HCT116 (cell line): ENCODE results near the gene DAPK3. TPM values are rescaled to one million over a fixed set of nuclear protein-coding genes. Genes with fewer than 3 reads are reported as not detected.
A peak's percentile ranks its signal among the peaks of the same experiment; 100 is the strongest.

ENCODE experiments used
- ATAC-seq: fragments of 200-7000 bp; cut with Tn5 transposase; 2 replicates; pipeline ENCODE4 v1.9.1; 2020; ENCODE audit warnings: mild to moderate bottlenecking, moderate library complexity
- BruUV-seq: library from RNA; stranded (reverse); fragments of 400-500 nt; replicated peaks from 2 replicates; lab custom pipeline; 2021; lab: Mats Ljungman, UMichigan
- CTCF ChIA-PET: fragments of 300-600 bp; sonication (Branson Sonifier 250); formaldehyde crosslinking; loops from one replicate; lab custom pipeline; 2021; ENCODE audit warnings: antibody characterized with exemption; lab: Charles Lee
- POLR2A ChIA-PET: fragments of 300-600, 350-600 bp; sonication (Branson Sonifier 250); formaldehyde crosslinking; loops from one replicate; lab custom pipeline; 2021; ENCODE audit warnings: antibody characterized with exemption; lab: Charles Lee
- RAD21 ChIA-PET, 2 experiments: fragments of 300-600 bp; sonication (Branson Sonifier 250); formaldehyde crosslinking; loops; one replicate each; lab custom pipeline; 2023; ENCODE audit warnings: low total read pairs in 2 of 2; ENCODE audit not compliant: uncharacterized antibody in 2 of 2, unreplicated experiment in 2 of 2, low non-redundant PET in 1 of 2; lab: Charles Lee
- DNase-seq: peaks from one replicate; pipeline ENCODE4 v3.0.0-alpha.2; 2010; ENCODE audit warnings: low read depth, low spot score
- H2AFZ ChIP-seq: fragments of 200-600 bp; shearing (Covaris generic), sonication (generic); 2 replicates; pipeline ENCODE4 v1.6.1; 2017; ENCODE audit warnings: low read depth, mixed run types, mixed read lengths, antibody characterized with exemption, low read length; ENCODE audit not compliant: poor library complexity, severe bottlenecking
- H3K27ac ChIP-seq: 2 replicates; pipeline ENCODE4 v1.5.1; 2012; ENCODE audit warnings: low read depth, low read length
- H3K27me3 ChIP-seq: fragments of 200-600 bp; sonication (generic); 2 replicates; pipeline ENCODE4 v1.6.1; 2016; ENCODE audit warnings: mixed run types, low read length, mixed read lengths; ENCODE audit not compliant: insufficient read depth
- H3K36me3 ChIP-seq, 2 experiments: fragments of 200-500 bp in 1 of 2; fragments of 200-600 bp in 1 of 2; sonication (Bioruptor generic) in 1 of 2; sonication (generic) in 1 of 2; 2 replicates each; pipeline versions ENCODE4 v1.5.1 to v1.6.1; 2014 to 2016; ENCODE audit warnings: low read length in 2 of 2, inconsistent platforms in 1 of 2, mixed read lengths in 1 of 2, mixed run types in 1 of 2; ENCODE audit not compliant: insufficient read depth in 2 of 2, control insufficient read depth in 1 of 2
- H3K4me1 ChIP-seq, 2 experiments: fragments of 200-600 bp in 1 of 2; sonication (generic) in 1 of 2; 2 replicates each; pipeline versions ENCODE4 v1.5.1 to v1.6.1; 2012 to 2017; ENCODE audit warnings: low read length in 2 of 2, inconsistent platforms in 1 of 2, mild to moderate bottlenecking in 1 of 2, mixed read lengths in 1 of 2, mixed run types in 1 of 2, moderate library complexity in 1 of 2; ENCODE audit not compliant: insufficient read depth in 2 of 2, control insufficient read depth in 1 of 2
- H3K4me2 ChIP-seq: fragments of 200-600 bp; sonication (generic); 2 replicates; pipeline ENCODE4 v1.6.1; 2017; ENCODE audit warnings: mixed run types, low read length, mixed read lengths
- H3K4me3 ChIP-seq, 2 experiments: fragments of 200-600 bp in 1 of 2; sonication (generic) in 1 of 2; replicated peaks in 1 of 2; 2 replicates each; pipeline ENCODE4 v1.5.1; 2011 to 2016; ENCODE audit warnings: low read length in 2 of 2, control low read depth in 1 of 2, low read depth in 1 of 2, mild to moderate bottlenecking in 1 of 2, mixed read lengths in 1 of 2, mixed run types in 1 of 2
- H3K79me2 ChIP-seq: fragments of 200-600 bp; sonication (generic); 2 replicates; pipeline ENCODE4 v1.6.1; 2017; ENCODE audit warnings: mild to moderate bottlenecking, mixed run types, low read length, moderate library complexity, mixed read lengths; ENCODE audit not compliant: insufficient read depth
- H3K9ac ChIP-seq: fragments of 200-600 bp; sonication (generic); 2 replicates; pipeline ENCODE4 v1.6.1; 2016; ENCODE audit warnings: low read length, mixed read lengths
- H3K9me2 ChIP-seq: fragments of 200-600 bp; sonication (generic), shearing (Covaris generic); 2 replicates; pipeline ENCODE4 v1.6.1; 2017; ENCODE audit warnings: mixed run types, mild to moderate bottlenecking, moderate library complexity; ENCODE audit not compliant: insufficient read depth
- H3K9me3 ChIP-seq, 2 experiments: fragments of 200-500 bp in 1 of 2; fragments of 200-600 bp in 1 of 2; sonication (Bioruptor generic) in 1 of 2; sonication (generic) in 1 of 2; 2 replicates each; pipeline ENCODE4 v1.6.1; 2014 to 2017; ENCODE audit warnings: low read length in 2 of 2, mixed read lengths in 2 of 2, inconsistent platforms in 1 of 2, low read depth in 1 of 2, mild to moderate bottlenecking in 1 of 2, mixed run types in 1 of 2, moderate library complexity in 1 of 2; ENCODE audit not compliant: control insufficient read depth in 1 of 2, insufficient read depth in 1 of 2
- H4K20me1 ChIP-seq: fragments of 200-600 bp; sonication (generic), shearing (Covaris generic); 2 replicates; pipeline ENCODE4 v1.6.1; 2017; ENCODE audit warnings: mixed run types, mild to moderate bottlenecking, moderate library complexity; ENCODE audit not compliant: insufficient read depth
- ELF1 ChIP-seq: IDR thresholded peaks from 2 replicates; pipeline ENCODE4 v1.6.1; 2012; ENCODE audit warnings: low read depth, borderline replicate concordance
- EZH2 ChIP-seq: fragments of 200-600 bp; sonication (generic); IDR thresholded peaks from 2 replicates; pipeline ENCODE4 v1.6.1; 2017; ENCODE audit warnings: antibody characterized with exemption, mixed run types
- EZH2phosphoT487 ChIP-seq: fragments of 200-600 bp; IDR thresholded peaks from 2 replicates; pipeline ENCODE4 v1.6.1; 2018; ENCODE audit warnings: antibody characterized with exemption, borderline replicate concordance
- POLR2A ChIP-seq: IDR thresholded peaks from 2 replicates; pipeline ENCODE4 v1.7.0; 2011; ENCODE audit warnings: borderline replicate concordance; ENCODE audit not compliant: insufficient read depth, insufficient read length; ENCODE audit errors: extremely low read depth
- SIN3A ChIP-seq: IDR thresholded peaks from 2 replicates; pipeline ENCODE4 v1.6.1; 2012; ENCODE audit warnings: low read depth
- SP1 ChIP-seq: IDR thresholded peaks from 2 replicates; pipeline ENCODE4 v1.6.1; 2012; ENCODE audit warnings: low read depth
- YY1 ChIP-seq: IDR thresholded peaks from 2 replicates; pipeline ENCODE4 v1.6.1; 2011; ENCODE audit warnings: low read length, low read depth, moderate library complexity, mild to moderate bottlenecking; ENCODE audit not compliant: insufficient replicate concordance; ENCODE audit errors: extremely low read depth
- intact Hi-C: fragments of 100-400 bp; cut with micrococcal nuclease; formaldehyde crosslinking; loops from 2 replicates; pipeline ENCODE4 v1.10.0; 2022
- total RNA-seq: library from RNA; stranded (reverse); gene quantifications from one replicate; pipeline ENCODE4 v1.2.1, GENCODE V29; 2021; ENCODE audit not compliant: unreplicated experiment
- TF ChIP-seq, protein P1 (sequence below), 3 experiments: fragments of 200-600 bp in 1 of 3; sonication (generic) in 1 of 3; IDR thresholded peaks in 2 of 3; conservative IDR thresholded peaks in 1 of 3; 2 replicates each; pipeline ENCODE4 v1.5.1; 2012 to 2017; ENCODE audit warnings: low read depth in 2 of 3, low read length in 2 of 3, antibody characterized with exemption in 1 of 3, borderline replicate concordance in 1 of 3, control low read depth in 1 of 3, mild to moderate bottlenecking in 1 of 3, mixed read lengths in 1 of 3, mixed run types in 1 of 3, moderate library complexity in 1 of 3; ENCODE audit not compliant: insufficient read depth in 1 of 3

DAPK3 gene
- total RNA-seq, 1 experiment from 2014 or later: 54.8 TPM

DNA sequence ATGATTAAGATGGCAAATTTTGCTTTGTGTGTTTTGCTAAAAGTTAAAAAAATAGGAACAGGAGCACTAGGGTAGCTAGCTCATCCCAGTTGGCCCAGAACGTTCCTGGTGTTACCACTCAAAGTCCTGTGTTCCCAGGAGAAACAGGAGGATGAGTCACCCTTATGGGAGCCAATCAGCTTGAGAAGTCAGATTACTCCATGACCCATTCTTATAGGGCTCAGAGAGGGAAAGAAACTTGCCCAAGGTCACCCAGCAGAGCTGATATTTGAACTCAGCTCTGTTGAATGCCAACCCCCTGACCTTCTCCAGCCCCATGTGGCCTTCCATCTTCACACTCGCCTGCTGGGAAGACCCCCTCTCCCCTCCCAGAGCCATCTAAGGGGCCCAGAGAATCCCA, 25.1 kb downstream of the DAPK3 start:
- H3K9ac ChIP-seq: no peak overlapping the region

DNA sequence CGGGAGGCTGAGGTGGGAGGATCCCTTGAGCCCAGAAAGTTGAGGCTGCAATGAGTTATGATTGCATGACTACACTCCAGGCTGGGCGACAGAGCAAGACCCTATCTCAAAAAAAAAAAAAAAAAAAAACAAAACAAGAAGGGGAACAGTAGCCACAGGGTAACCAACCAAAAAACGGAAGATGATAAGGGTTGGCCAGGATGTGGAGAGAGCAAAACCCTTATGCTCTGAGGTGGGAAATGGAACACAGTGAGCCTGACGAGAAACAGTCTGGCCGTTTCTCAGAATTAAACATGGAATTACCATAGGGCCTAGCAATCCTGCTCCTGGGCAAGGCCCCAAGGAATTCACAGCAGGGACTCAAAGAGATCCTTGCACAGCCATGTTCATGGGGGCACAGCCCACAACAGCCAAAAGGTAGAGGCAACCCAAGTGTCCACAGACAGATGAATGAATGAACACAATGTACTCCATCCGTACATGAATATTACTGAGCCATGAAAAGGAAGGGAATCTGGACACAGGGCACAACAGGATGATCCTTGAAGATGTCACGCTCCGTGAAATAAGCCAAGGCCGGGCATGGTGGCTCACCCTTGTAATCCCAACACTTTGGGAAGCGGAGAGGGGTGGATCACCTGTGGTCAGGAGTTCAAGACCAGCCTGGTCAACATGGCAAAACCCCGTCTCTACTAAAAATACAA, 26.7 kb downstream of the DAPK3 start:
- Histone ChIP-seq H3K36me3 (no peaks in the 10 kb centered on the region), H2AFZ (no peak overlapping the region), H3K27ac (no peak overlapping the region), H3K9ac (no peak overlapping the region), H3K79me2 (no peaks in the 10 kb centered on the region), H3K4me2 (no peak overlapping the region), H4K20me1 (no peaks in the 10 kb centered on the region), H3K9me2 (no peaks in the 10 kb centered on the region), H3K4me3 (no peak overlapping the region), H3K9me3 (no peaks in the 10 kb centered on the region), H3K27me3 (no peaks in the 10 kb centered on the region), H3K4me1 (0 out of 4 replicates have a peak, but pooled peaks cover 0 to 3% of the 10 kb centered on the region in 2 experiments)
- TF ChIP-seq, protein P1, sequence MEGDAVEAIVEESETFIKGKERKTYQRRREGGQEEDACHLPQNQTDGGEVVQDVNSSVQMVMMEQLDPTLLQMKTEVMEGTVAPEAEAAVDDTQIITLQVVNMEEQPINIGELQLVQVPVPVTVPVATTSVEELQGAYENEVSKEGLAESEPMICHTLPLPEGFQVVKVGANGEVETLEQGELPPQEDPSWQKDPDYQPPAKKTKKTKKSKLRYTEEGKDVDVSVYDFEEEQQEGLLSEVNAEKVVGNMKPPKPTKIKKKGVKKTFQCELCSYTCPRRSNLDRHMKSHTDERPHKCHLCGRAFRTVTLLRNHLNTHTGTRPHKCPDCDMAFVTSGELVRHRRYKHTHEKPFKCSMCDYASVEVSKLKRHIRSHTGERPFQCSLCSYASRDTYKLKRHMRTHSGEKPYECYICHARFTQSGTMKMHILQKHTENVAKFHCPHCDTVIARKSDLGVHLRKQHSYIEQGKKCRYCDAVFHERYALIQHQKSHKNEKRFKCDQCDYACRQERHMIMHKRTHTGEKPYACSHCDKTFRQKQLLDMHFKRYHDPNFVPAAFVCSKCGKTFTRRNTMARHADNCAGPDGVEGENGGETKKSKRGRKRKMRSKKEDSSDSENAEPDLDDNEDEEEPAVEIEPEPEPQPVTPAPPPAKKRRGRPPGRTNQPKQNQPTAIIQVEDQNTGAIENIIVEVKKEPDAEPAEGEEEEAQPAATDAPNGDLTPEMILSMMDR (IDR thresholded peaks at IDR 0.05 in 2 of 3, conservative IDR thresholded peaks at IDR 0.05 in 1 of 3; ENCODE audit: borderline replicate concordance in 1 of 3, insufficient read depth in 1 of 3, low read depth in 2 of 3, low read length in 2 of 3): no peak
- no peak for TF ChIP-seq EZH2phosphoT487
- no peak for TF ChIP-seq ELF1
- TF ChIP-seq YY1: no peak
- no TSS peak for BruUV-seq
- DNase-seq (no peak), ATAC-seq (no peak)
- ChIA-PET RAD21 (no interaction called here), POLR2A (no interaction called here), CTCF (no interaction called here)
- intact Hi-C loops: no loop called here

More for the DNA sequence above, 25.1 kb downstream of the DAPK3 start:
- intact Hi-C loops: no loop called here
- no peak for DNase-seq
- no peak overlapping the region for H3K27ac ChIP-seq
- H3K27me3 ChIP-seq: no peaks in the 10 kb centered on the region
- H4K20me1 ChIP-seq: no peaks in the 10 kb centered on the region
- ChIA-PET POLR2A (no interaction called here), CTCF (no interaction called here), RAD21 (no interaction called here)
- H3K4me3 ChIP-seq: no peak overlapping the region
- 0 out of 4 replicates have a peak, but pooled peaks cover 0 to 3% of the 10 kb centered on the region in 2 experiments for H3K4me1 ChIP-seq
- H2AFZ ChIP-seq: no peak overlapping the region
- H3K4me2 ChIP-seq: no peak overlapping the region
- no peaks in the 10 kb centered on the region for H3K9me3 ChIP-seq
- no peaks in the 10 kb centered on the region for H3K36me3 ChIP-seq
- peak; percentile 42; the same call in 1 of the 2 replicates for ATAC-seq
- H3K9me2 ChIP-seq: no peaks in the 10 kb centered on the region
- no TSS peak for BruUV-seq
- H3K79me2 ChIP-seq: no peaks in the 10 kb centered on the region
- TF ChIP-seq SIN3A (no peak), EZH2 (no peak), SP1 (no peak), POLR2A (no peak)
